Astrocyte of the spinal cord (primary cell): Measurements from ENCODE around the gene POPDC2.
A peak's percentile ranks its signal among the peaks of the same experiment; 100 is the strongest.

Source experiments
- DNase-seq: peaks from one replicate; pipeline ENCODE4 v3.0.0; 2011; ENCODE audit warnings: low read depth, low spot score
- H3K4me3 ChIP-seq: 2 replicates; pipeline ENCODE4 v1.5.1; 2011; ENCODE audit warnings: low read depth, mild to moderate bottlenecking, low read length, moderate library complexity
- in situ Hi-C: cut with HindIII; loops from 2 replicates; pipeline ENCODE4 v1.10.0; 2017; ENCODE audit warnings: low sequenced_read_pairs
- TF ChIP-seq, protein P1 (sequence below): IDR thresholded peaks from 2 replicates; pipeline ENCODE4 v1.5.1; 2012; ENCODE audit warnings: low read depth, mild to moderate bottlenecking, low read length, inconsistent platforms

Gene POPDC2, protein sequence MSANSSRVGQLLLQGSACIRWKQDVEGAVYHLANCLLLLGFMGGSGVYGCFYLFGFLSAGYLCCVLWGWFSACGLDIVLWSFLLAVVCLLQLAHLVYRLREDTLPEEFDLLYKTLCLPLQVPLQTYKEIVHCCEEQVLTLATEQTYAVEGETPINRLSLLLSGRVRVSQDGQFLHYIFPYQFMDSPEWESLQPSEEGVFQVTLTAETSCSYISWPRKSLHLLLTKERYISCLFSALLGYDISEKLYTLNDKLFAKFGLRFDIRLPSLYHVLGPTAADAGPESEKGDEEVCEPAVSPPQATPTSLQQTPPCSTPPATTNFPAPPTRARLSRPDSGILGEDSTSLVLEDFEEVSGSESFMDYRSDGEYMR

DNA sequence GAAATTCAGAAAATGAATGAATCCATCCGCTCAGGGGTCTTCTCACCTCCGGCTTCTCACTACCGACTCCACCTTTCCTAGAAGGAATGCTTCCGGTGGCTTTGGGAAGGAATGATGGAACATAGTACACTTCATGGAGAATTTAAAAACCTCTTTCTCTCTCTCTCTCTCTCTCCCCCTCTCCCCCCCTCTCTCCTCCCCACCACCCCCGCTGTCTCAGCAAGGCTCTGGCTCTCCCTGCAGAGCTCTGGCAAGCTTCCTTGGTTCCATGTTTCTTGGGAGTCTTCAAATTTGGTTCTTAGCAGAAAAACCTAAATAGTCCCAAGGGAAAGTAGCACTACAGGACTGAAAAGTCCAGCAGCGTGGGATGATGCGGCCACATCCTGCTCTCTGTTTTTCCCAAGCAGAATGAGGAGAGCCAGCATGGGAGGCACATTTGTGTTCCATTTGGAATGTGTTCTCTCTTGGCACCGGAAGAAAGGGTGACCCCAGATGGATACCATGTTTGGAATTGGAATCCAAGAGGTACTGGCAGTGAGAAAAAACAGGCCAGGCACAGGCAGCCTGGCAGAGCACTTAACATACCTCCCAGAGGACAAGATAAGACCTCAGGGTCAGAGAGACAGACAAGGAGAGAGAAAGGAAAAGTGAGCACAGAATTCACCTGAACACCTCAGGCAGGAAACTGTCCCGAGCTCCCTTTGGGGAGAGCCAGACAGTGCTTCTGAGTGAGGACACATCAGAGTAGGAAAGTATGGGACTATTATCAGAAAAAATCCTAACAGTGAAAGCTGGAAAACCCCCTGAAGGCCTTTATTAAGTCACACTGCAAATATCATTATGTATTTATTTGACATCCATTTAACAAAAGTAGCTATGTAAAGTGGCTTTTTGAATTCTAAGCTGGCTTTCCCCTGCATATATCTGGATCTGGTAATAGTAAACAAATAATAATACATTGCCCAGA, at the start of gene POPDC2:
Gene POPDC2 (minus strand): TSS at position 116 of the 967 bp plus-strand sequence. CDS start 166 bp downstream, outside the sequence.
- no peak for DNase-seq
- H3K4me3 ChIP-seq = no peak within 1 kb of the TSS
- in situ Hi-C loops = no loop called here
- TF ChIP-seq, protein P1, sequence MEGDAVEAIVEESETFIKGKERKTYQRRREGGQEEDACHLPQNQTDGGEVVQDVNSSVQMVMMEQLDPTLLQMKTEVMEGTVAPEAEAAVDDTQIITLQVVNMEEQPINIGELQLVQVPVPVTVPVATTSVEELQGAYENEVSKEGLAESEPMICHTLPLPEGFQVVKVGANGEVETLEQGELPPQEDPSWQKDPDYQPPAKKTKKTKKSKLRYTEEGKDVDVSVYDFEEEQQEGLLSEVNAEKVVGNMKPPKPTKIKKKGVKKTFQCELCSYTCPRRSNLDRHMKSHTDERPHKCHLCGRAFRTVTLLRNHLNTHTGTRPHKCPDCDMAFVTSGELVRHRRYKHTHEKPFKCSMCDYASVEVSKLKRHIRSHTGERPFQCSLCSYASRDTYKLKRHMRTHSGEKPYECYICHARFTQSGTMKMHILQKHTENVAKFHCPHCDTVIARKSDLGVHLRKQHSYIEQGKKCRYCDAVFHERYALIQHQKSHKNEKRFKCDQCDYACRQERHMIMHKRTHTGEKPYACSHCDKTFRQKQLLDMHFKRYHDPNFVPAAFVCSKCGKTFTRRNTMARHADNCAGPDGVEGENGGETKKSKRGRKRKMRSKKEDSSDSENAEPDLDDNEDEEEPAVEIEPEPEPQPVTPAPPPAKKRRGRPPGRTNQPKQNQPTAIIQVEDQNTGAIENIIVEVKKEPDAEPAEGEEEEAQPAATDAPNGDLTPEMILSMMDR = no peak

DNA sequence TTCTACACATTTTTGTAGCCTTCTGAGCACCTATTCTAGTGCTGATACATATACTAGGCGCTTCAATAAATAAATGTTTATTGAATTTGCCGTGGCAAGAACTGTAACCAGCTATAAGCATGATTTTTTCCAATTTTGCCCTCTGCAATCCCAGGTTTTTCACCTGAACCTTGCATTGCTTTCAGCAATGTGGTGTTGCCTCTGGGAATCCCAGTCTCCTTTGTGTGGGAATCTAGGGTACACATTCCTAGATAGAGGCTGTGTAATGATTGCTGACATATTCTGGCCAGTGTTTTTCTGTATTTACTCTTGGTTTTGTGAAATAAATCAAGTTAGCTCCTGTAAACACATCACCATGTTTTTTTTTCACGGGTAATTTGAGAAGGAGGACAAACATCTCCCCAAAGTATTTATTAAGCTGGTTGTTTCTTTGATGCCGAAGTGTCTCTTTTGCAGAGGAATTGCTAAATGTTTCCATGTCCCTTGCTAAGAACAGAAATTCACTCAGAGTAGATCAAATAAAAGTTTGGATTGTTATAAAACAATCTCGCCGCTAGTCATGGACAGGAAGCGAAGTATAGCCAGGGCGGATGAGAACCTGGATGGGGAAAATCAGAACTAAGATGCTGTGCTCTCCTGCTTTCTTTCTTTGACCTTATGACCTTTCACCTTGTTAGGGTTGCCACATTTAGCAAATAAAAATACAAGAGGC, 43.6 kb upstream of the POPDC2 start:
- H3K4me3 ChIP-seq = no peak overlapping the region
- in situ Hi-C loops = no loop called here
- TF ChIP-seq, protein P1 = no peak
- peak; percentile 8 for DNase-seq

DNA sequence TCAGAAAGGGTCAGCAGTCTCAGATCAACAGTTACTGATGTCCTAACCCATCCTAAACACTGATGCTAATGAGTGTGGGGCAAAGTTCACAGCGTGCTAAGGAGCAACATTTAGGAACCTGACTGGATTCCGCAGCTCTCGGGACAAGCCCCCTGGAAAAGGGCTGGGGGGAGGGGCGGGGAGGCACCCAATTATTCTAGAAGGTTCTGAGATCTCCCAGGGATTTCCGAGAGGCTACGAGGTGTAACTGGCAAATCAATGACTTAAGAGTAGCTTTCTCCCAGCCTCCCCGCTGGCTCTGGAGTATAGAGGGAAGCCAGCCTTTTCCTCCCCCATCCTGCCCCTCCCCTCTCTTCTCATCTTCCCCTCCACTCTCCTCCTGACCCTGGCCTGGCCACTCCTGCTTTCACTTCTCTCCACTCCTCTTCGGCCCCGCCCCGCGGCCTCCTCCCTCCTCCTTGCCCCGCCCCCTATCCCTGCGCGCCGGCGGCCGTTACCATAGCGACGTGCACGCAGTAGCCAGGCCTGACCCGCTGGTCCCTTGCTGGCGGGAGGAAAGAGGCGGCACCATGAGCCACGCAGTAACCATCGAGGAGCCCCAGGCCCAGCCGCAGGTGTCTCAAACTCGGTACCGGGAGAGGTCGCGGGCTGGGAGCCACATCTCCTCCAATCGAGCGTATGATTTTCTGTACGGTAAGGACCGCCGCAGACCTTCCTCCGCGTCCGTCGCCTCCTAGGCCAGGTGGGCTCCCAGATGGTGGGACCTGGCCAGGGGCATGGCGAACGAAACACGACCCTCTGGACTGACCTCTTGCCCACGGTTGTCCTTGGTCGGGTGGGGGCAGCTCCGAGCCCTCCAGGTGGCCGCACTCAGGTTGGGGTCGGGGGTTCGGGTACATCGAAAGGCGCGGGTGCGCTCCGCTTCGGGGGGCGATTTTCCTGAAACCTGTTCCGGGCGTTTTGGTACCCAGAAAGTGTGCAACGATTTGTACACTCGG, 42.4 kb upstream of the POPDC2 start, which contains the start of gene CFAP91:
Gene CFAP91 (plus strand): TSS at position 493 of the 998 bp plus-strand sequence. CDS start 77 bp downstream, at position 570.
- H3K4me3 ChIP-seq = peak within 1 kb of the TSS; percentile 49
- in situ Hi-C loops = no loop called here
- TF ChIP-seq, protein P1 = no peak
- DNase-seq = peak; percentile 94

DNA sequence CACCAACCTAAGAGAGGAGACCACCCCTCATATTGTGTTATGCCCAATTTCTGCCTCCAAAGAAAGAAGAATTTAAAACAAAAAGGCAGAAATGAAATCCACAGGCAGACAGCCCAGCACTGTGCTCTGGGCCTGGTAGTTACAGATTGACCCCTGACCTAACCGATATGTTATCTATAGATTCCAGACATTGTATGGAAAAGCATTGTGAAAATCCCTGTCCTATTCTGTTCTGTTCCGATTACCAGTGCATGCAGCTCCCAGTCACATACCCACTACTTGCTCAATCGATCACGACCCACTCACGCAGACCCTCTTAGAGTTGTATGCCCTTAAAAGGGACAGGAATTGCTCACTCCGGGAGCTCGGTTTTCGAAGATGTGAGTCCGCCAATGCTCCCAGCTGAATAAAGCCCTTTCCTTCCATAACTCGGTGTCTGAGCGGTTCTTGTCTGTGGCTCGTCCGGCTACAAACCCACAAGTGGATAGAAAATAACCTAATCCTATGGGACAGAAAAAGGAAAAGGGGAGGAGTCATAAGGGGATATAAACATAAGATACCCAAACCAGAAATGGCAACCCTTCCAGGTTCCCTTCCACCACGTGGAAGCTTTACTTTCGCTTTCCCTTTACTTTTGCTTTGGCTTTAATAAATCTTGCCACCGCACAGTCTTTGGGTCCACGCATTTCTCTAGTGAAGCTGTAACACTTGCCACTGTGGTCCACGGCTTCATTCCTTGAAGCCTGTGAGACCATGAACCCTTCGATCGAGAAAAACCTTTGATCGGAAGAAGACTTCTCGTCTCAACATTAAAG, 40.7 kb upstream of the POPDC2 start:
- TF ChIP-seq, protein P1 = no peak
- H3K4me3 ChIP-seq = no peak overlapping the region
- no peak for DNase-seq
- in situ Hi-C loops = no loop called here

DNA sequence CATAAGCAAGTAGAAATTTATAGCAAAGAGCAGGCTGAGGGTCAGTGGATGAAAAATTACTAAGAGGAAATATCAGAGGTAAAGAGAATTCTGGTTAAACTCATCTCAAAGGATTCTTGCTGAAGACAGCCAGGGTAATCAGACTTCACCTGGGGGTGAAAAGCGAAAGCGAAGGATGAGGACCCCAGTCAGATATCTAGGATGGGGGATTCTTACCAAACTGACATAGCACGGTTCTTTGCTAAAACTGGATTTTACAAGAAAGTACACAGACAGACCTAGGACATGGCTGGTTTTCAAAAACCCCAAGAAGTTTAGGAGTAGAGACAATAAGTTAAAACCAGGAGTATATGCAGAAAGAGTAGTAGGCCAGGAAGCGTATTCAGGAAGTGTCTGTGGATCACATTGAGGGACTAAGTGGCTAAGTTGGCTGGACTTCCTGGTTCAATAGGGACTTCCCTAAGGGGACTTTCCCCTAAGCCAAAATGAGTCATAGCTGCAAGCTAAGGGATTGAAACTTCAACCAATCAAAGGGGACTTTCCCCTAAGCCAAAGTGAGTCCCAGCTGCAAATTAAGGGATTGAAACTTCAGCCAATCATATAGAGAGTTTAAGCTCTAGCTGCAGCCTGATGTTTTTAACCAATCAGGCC, 40.0 kb upstream of the POPDC2 start:
- in situ Hi-C loops = no loop called here
- TF ChIP-seq, protein P1 = no peak
- no peak overlapping the region for H3K4me3 ChIP-seq
- no peak for DNase-seq
